Heart left ventricle (tissue), 16 donors: ENCODE data around the gene OR2T27. TPM values are rescaled to one million over a fixed set of nuclear protein-coding genes. Genes with fewer than 3 reads are reported as not detected.

Source experiments
- ATAC-seq, 4 donors: fragments of 200-7000 bp; cut with Tn5 transposase; one replicate each; pipeline ENCODE4 v1.9.1; 2020 to 2022; ENCODE audit warnings: moderate library complexity in 4 of 4, mild to moderate bottlenecking in 3 of 4, moderate number of reproducible peaks in 1 of 4
- DNase-seq, 5 donors: peaks; one replicate each; pipeline ENCODE4 v3.0.0-alpha.2; 2020
- H3K27ac ChIP-seq, 12 donors: fragments of 200-600 bp; sonication (generic) in 4 of 12; one replicate each; pipeline versions ENCODE4 v1.5.0 to v1.8.0; 2016 to 2022; ENCODE audit warnings: mild to moderate bottlenecking in 2 of 12
- H3K27me3 ChIP-seq, 9 donors: fragments of 200-600 bp; sonication (generic) in 2 of 9; one replicate each; pipeline versions ENCODE4 v1.5.1 to v1.8.0; 2016 to 2022; ENCODE audit warnings: mild to moderate bottlenecking in 3 of 9
- H3K36me3 ChIP-seq, 9 donors: fragments of 200-600 bp; sonication (generic) in 2 of 9; one replicate each; pipeline versions ENCODE4 v1.5.0 to v1.8.0; 2018 to 2022; ENCODE audit warnings: mild to moderate bottlenecking in 2 of 9
- H3K4me1 ChIP-seq, 12 donors: fragments of 200-600 bp; sonication (generic) in 4 of 12; one replicate each; pipeline versions ENCODE4 v1.5.0 to v1.8.0; 2016 to 2022; ENCODE audit warnings: mild to moderate bottlenecking in 3 of 12
- H3K4me3 ChIP-seq, 12 donors: fragments of 200-600 bp; sonication (generic) in 4 of 12; one replicate each; pipeline versions ENCODE4 v1.5.0 to v1.8.0; 2017 to 2022; ENCODE audit warnings: mild to moderate bottlenecking in 9 of 12, moderate library complexity in 4 of 12
- H3K9me3 ChIP-seq, 12 donors: fragments of 200-600 bp; sonication (generic) in 4 of 12; one replicate each; pipeline versions ENCODE4 v1.5.0 to v1.8.0; 2016 to 2022; ENCODE audit warnings: mild to moderate bottlenecking in 1 of 12
- POLR2A ChIP-seq, 2 donors: fragments of 450-650 bp; IDR thresholded peaks; one replicate each; pipeline ENCODE4 v1.6.1; 2017; ENCODE audit warnings: antibody characterized with exemption in 2 of 2, mild to moderate bottlenecking in 2 of 2, moderate library complexity in 2 of 2
- WGBS, 4 donors: extraction: QIAGEN DNeasy Blood & Tissue Kit in 2 of 4; methylation state at CpG; one replicate each; pipeline versions ENCODE4 v1.1.5 to v1.1.7; 2013 to 2018; 5-methylcytosine and 5-hydroxymethylcytosine counted together
- intact Hi-C, 10 donors: fragments of 100-400 bp; cut with DNase I; formaldehyde crosslinking; loops; one replicate each; pipeline versions ENCODE4 v1.11.1 to v1.14.2; 2022
- polyA plus RNA-seq, 2 donors: library from polyadenylated mRNA; stranded (reverse); fragments of 200-250 nt; gene quantifications; one replicate each; pipeline ENCODE4 v1.2.3, GENCODE V29; 2013
- total RNA-seq, 9 donors: library from RNA; depleted of rRNA in 2 of 9; stranded (reverse); fragments of >200 nt in 2 of 9; fragmentation: NEBNext Ultra II Directional in 3 of 9; extraction: Animal tissue kit (Norgen Biotek cat#: 25700) in 3 of 9; gene quantifications; one replicate each; pipeline versions ENCODE4 v1.1.0 to v1.2.4, GENCODE V29; 2016 to 2023
- TF ChIP-seq, protein P1 (sequence below), 12 donors: fragments of 200-600 bp; sonication (generic) in 4 of 12; IDR thresholded peaks; one replicate each; pipeline versions ENCODE4 v1.5.0 to v1.8.0; 2018 to 2022; ENCODE audit warnings: antibody characterized with exemption in 12 of 12, mild to moderate bottlenecking in 5 of 12
- donor health status: ischemic (EF 13 %, LVEDD 7.1; RV severe dilation, severe dysfunction).
- donor health status: healthy with polysubstance abuse.
- donor health status: DM: no; HTN: yes; CAD: no.
- donor health status: DM: no; HTN: no; CAD: no.
- donor health status: ischemic (EF 25% LVEDD 6.9; RV normal size, moderate dysfunction).
- donor health status: ischemic (EF 25% LVEDD 5.7; RV mildly dilated, moderate dysfunction).
- donor health status: healthy.
- donor health status: DM: yes; HTN: yes; CAD: no.
- donor health status: ischemic (EF 35%, LVEDD 5.7; RV mildly dilated, moderate dysfunction).
- donor health status: nonischemic (EF 11% LVEDD 7.7; RV severe dilation, severe dysfunction).
- donor health status: DM: yes; HTN: yes; CAD: no.
- donor health status: PGD.
- donor health status: ischemic (EF 29% LVEDD 5.4; RV normal size, mild dysfunction).
- donor health status: nonischemic (EF 23%, LVEDD 6.1; RV moderate dilation, normal function).

OR2T27 gene
- total and polyA plus RNA-seq, 11 donors, result not detected

DNA sequence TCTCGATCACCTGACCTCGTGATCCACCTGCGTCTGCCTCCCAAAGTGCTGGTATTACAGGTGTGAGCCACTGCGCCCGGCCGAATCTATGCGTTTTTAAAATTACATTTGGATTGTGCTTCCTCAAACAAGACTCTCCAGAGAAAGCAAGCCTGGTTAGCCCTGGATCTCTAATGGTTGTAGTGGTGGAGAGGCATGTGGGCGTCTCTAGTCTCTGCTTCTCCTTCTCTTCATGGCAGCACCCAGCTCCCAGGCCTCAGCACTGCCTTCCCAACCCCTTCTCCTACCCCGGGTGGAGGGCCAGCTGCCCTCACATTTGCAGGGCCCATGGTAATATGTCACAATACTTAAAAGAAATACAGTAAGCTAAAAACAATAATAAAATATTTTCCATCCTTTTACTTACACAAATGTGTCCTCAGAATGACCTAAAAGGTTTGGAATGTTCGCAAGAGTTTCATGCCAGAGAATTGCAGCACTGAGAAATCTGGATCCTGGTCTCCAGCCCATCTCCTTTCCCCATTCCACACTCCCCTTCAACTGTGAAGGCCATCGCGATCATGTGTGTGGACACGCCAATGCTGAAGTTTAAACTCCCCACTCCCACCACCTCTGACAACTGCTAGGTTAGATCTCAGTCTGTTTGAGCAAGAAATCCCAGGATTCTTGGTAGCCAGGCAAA lies 40.3 kb upstream of the OR2T27 start:
- ATAC-seq (no peak), DNase-seq (no peak)
- Histone ChIP-seq H3K27ac (no peak overlapping the region), H3K27me3 (peaks cover 0 to 10% (median 0%) of the 10 kb centered on the region in 9 donors), H3K4me1 (no peaks in the 10 kb centered on the region), H3K36me3 (no peaks in the 10 kb centered on the region), H3K4me3 (no peak overlapping the region), H3K9me3 (no peaks in the 10 kb centered on the region)
- 82 to 85% (median 84%) methylated on average over 13 of the region's 13 CpGs for WGBS, 4 donors
- intact Hi-C loops, result loop anchor here in 1 of 10 donors (5.0 kb wide), 1 partner anchor 112 kb away; no protein-coding TSS in a partner anchor
- TF ChIP-seq, protein P1, sequence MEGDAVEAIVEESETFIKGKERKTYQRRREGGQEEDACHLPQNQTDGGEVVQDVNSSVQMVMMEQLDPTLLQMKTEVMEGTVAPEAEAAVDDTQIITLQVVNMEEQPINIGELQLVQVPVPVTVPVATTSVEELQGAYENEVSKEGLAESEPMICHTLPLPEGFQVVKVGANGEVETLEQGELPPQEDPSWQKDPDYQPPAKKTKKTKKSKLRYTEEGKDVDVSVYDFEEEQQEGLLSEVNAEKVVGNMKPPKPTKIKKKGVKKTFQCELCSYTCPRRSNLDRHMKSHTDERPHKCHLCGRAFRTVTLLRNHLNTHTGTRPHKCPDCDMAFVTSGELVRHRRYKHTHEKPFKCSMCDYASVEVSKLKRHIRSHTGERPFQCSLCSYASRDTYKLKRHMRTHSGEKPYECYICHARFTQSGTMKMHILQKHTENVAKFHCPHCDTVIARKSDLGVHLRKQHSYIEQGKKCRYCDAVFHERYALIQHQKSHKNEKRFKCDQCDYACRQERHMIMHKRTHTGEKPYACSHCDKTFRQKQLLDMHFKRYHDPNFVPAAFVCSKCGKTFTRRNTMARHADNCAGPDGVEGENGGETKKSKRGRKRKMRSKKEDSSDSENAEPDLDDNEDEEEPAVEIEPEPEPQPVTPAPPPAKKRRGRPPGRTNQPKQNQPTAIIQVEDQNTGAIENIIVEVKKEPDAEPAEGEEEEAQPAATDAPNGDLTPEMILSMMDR (IDR thresholded peaks at IDR 0.05), result no peak
- no peak for TF ChIP-seq POLR2A (IDR thresholded peaks at IDR 0.05)

DNA sequence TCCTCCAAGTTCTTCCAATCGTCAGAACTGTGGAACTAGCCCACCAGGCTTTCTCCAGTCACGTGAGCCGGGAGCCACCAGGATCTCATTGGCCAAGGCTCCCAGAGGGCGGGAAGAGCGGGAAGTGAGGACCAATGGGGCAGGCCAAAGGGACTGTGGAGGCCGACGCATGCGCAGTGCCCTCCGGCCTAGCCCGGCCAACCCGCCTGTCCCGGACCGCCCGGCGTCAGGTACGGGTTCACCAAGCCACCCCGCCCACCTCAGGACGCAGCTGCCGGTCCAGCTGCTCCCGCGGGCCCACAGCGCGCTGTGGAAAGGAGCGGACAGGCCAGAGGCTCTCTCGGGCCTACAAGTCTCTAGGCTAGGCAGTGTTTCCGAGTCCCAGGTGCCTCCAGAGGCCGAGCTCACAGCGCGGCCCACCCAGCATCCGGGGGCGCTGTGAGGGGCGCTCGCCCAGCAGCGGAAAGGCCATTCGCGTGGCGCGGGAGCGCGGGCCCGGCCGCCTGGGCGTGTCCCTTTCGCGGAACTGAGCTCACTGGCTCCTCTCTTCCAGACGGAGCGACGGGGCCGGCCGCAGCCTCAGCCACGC lies 36.3 kb upstream of the OR2T27 start:
- H3K4me1 ChIP-seq, result no peaks in the 10 kb centered on the region
- DNase-seq, result no peak
- peaks cover 0 to 5% (median 0%) of the 10 kb centered on the region in 12 donors for H3K9me3 ChIP-seq
- intact Hi-C loops, result no loop called here
- ATAC-seq, result no peak
- no peak for TF ChIP-seq POLR2A (IDR thresholded peaks at IDR 0.05)
- TF ChIP-seq, protein P1 (IDR thresholded peaks at IDR 0.05), result no peak
- 63 to 86% (median 73%) methylated on average over 14 to 51 of the region's 51 CpGs for WGBS, 4 donors
- peaks cover 0 to 10% (median 0%) of the 10 kb centered on the region in 9 donors for H3K27me3 ChIP-seq
- H3K36me3 ChIP-seq, result no peaks in the 10 kb centered on the region
- H3K4me3 ChIP-seq, result no peak overlapping the region
- no peak overlapping the region for H3K27ac ChIP-seq

DNA sequence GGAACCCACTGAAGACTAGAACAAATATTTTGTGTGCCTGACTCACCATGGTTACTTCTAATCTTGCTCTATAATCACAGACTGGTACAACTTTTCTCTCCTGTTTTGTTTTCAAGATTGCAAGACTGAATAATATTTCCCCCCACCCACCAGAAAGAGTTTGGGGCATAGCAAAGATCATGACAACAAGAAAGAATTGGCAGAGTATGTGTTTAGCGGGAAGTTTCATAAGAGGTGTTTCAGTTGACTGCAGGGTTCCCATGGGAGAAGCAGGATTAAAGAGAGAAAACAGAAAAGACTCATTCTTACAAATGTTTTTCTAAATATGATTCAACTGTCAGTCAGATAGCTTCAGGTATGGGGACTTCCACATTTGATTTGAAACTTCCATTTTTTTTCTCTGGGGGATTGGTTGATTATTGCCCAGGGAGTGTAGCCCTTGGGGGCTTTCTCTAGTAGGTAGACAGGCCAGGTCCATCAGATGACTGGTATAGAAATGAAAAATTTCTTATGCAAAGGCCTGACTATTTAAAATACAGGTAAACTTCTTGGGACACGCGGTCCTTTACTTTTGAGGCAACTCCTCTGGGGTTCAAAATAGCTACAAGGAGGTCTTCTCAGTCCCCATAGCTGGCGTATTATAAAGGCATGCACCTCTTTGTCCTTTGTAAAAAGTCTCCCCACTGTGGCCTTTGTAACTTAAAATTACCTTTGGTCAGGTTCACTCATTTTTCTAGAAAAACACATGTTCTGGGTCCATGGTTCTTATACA lies 33.4 kb upstream of the OR2T27 start:
- peaks cover 0 to 10% (median 0%) of the 10 kb centered on the region in 9 donors for H3K27me3 ChIP-seq
- no peak for DNase-seq
- H3K4me3 ChIP-seq, result no peak overlapping the region
- 74 to 93% (median 78%) methylated on average over 4 of the region's 4 CpGs for WGBS, 4 donors
- H3K4me1 ChIP-seq, result no peaks in the 10 kb centered on the region
- H3K36me3 ChIP-seq, result no peaks in the 10 kb centered on the region
- intact Hi-C loops, result no loop called here
- H3K27ac ChIP-seq, result no peak overlapping the region
- TF ChIP-seq, protein P1 (IDR thresholded peaks at IDR 0.05), result no peak
- no peak for TF ChIP-seq POLR2A (IDR thresholded peaks at IDR 0.05)
- peaks cover 0 to 5% (median 0%) of the 10 kb centered on the region in 12 donors for H3K9me3 ChIP-seq
- ATAC-seq, result no peak

DNA sequence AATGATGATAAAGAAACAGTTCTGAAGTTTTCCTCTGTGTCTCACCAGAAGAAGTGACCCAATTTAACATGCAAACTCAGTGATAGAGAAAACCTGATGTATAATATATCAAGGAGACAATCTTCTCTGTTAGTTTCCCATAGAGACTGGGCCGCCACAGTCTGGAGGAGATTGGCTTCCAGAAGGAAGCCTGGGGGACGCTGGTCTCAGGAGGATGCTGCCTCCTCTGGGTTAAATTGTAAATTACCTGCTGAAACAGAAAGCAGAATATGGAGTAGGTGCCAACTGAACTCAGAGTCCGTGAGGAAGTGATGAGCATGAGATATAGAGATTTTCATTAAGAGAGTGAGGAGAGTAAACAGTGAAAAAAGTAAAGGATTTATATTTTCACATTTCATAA lies 31.5 kb upstream of the OR2T27 start:
- H3K36me3 ChIP-seq, result no peaks in the 10 kb centered on the region
- ATAC-seq, result no peak
- no peaks in the 10 kb centered on the region for H3K4me1 ChIP-seq
- peaks cover 0 to 5% (median 0%) of the 10 kb centered on the region in 12 donors for H3K9me3 ChIP-seq
- DNase-seq, result no peak
- no peak overlapping the region for H3K4me3 ChIP-seq
- peaks cover 0 to 6% (median 0%) of the 10 kb centered on the region in 9 donors for H3K27me3 ChIP-seq
- H3K27ac ChIP-seq, result no peak overlapping the region
- no peak for TF ChIP-seq POLR2A (IDR thresholded peaks at IDR 0.05)
- TF ChIP-seq, protein P1 (IDR thresholded peaks at IDR 0.05), result peak in 1 of 12 donors; percentile 5
- WGBS, 4 donors, result 22 to 46% (median 33%) methylated on average over 3 of the region's 3 CpGs
- intact Hi-C loops, result no loop called here
